HG02870 (cell line): ENCODE measurements around the gene PEPD.

Experiments
- ATAC-seq: cut with Tn5 transposase; IDR thresholded peaks from one replicate; pipeline ENCODE4 v1.9.1; 2021; ENCODE audit warnings: mild to moderate bottlenecking, moderate library complexity; ENCODE audit not compliant: unreplicated experiment

PEPD gene

GRCh38 chr19:33512580-33513137, 8.9 kb downstream of the PEPD start:
- ATAC-seq, result no peak

GRCh38 chr19:33512021-33512420, 9.6 kb downstream of the PEPD start:
- ATAC-seq, result no peak

GRCh38 chr19:33511346-33511745, 10.2 kb downstream of the PEPD start:
- no peak for ATAC-seq

- no peak for ATAC-seq
These were observed 11.0 kb downstream of the PEPD start for GRCh38 chr19:33510462-33511194.

GRCh38 chr19:33509774-33510173, 11.8 kb downstream of the PEPD start:
- no peak for ATAC-seq

- ATAC-seq, result no peak
These were observed 12.5 kb downstream of the PEPD start for GRCh38 chr19:33508941-33509614.

- no peak for ATAC-seq
These were observed 13.2 kb downstream of the PEPD start for GRCh38 chr19:33508431-33508830.

- no peak for ATAC-seq
These were observed 13.6 kb downstream of the PEPD start for GRCh38 chr19:33508009-33508408.

GRCh38 chr19:33507021-33507956, 14.3 kb downstream of the PEPD start:
- ATAC-seq, result no peak

- no peak for ATAC-seq
These were observed 15.1 kb downstream of the PEPD start for GRCh38 chr19:33506498-33506897.

- no peak for ATAC-seq
These were observed 15.8 kb downstream of the PEPD start for GRCh38 chr19:33505823-33506222.

GRCh38 chr19:33505148-33505547, 16.4 kb downstream of the PEPD start:
- ATAC-seq, result no peak

- ATAC-seq, result no peak
These were observed 17.5 kb downstream of the PEPD start for GRCh38 chr19:33504058-33504444.

GRCh38 chr19:33503433-33504057, 18.0 kb downstream of the PEPD start:
- no peak for ATAC-seq

GRCh38 chr19:33503030-33503429, 18.6 kb downstream of the PEPD start:
- no peak for ATAC-seq

- no peak for ATAC-seq
These were observed 19.1 kb downstream of the PEPD start for GRCh38 chr19:33502521-33502920.

- ATAC-seq, result no peak
These were observed 19.8 kb downstream of the PEPD start for GRCh38 chr19:33501693-33502356.

- ATAC-seq, result no peak
These were observed 20.6 kb downstream of the PEPD start for GRCh38 chr19:33500991-33501390.

- ATAC-seq, result no peak
These were observed 21.0 kb downstream of the PEPD start for GRCh38 chr19:33500586-33500985.
